Measurements from ENCODE around the gene SRL.
"Not testable (repeated sequence)": the region's sequence is repeated elsewhere in the genome, so short reads cannot be mapped to it uniquely, and the experiment has no call there.

Gene SRL

GRCh38 chr16:4158143-4159093 lies 83.5 kb downstream of the SRL start:
- Histone ChIP-seq H3K4me1 (ENCODE audit: control insufficient read depth, insufficient read depth, low read length) (no peaks in the 10 kb centered on the region), H3K9me3 (ENCODE audit: control insufficient read depth, insufficient read depth, low read depth, low read length) (no peaks in the 10 kb centered on the region)

GRCh38 chr16:4157376-4157825 lies 84.5 kb downstream of the SRL start:
- H3K36me3 ChIP-seq (ENCODE audit: control insufficient read depth, insufficient read depth, low read length): no peaks in the 10 kb centered on the region
- no peak overlapping the region for H3K27ac ChIP-seq (ENCODE audit: low read depth, low read length)
- no peaks in the 10 kb centered on the region; the same call in 1 of the 2 replicates for H3K27me3 ChIP-seq (ENCODE audit: control insufficient read depth, insufficient read depth, low read length)
- no peaks in the 10 kb centered on the region for H3K9me3 ChIP-seq (ENCODE audit: control insufficient read depth, insufficient read depth, low read depth, low read length)
- H3K4me3 ChIP-seq (ENCODE audit: low read depth, low read length): no peak overlapping the region
- H3K4me1 ChIP-seq (ENCODE audit: control insufficient read depth, insufficient read depth, low read length): no peaks in the 10 kb centered on the region
- H3K9ac ChIP-seq (ENCODE audit: low read length): no peak overlapping the region

More at GRCh38 chr16:4158143-4159093, 83.5 kb downstream of the SRL start:
- no peaks in the 10 kb centered on the region; the same call in 1 of the 2 replicates for H3K27me3 ChIP-seq (ENCODE audit: control insufficient read depth, insufficient read depth, low read length)
- no peak overlapping the region for H3K27ac ChIP-seq (ENCODE audit: low read depth, low read length)
- no peak overlapping the region for H3K9ac ChIP-seq (ENCODE audit: low read length)
- no peaks in the 10 kb centered on the region for H3K36me3 ChIP-seq (ENCODE audit: control insufficient read depth, insufficient read depth, low read length)
- H3K4me3 ChIP-seq (ENCODE audit: low read depth, low read length): no peak overlapping the region

- H3K27me3 ChIP-seq (ENCODE audit: control insufficient read depth, insufficient read depth, low read length); H3K4me3 ChIP-seq (ENCODE audit: low read depth, low read length); H3K9ac ChIP-seq (ENCODE audit: low read length); H3K4me1 ChIP-seq (ENCODE audit: control insufficient read depth, insufficient read depth, low read length); H3K9me3 ChIP-seq (ENCODE audit: control insufficient read depth, insufficient read depth, low read depth, low read length); H3K36me3 ChIP-seq (ENCODE audit: control insufficient read depth, insufficient read depth, low read length); H3K27ac ChIP-seq (ENCODE audit: low read depth, low read length): not testable (repeated sequence)
Measured at GRCh38 chr16:4156503-4156902, 85.4 kb downstream of the SRL start.

GRCh38 chr16:4153364-4153763 lies 88.5 kb downstream of the SRL start:
- H3K4me1 ChIP-seq (ENCODE audit: control insufficient read depth, insufficient read depth, low read length); H3K36me3 ChIP-seq (ENCODE audit: control insufficient read depth, insufficient read depth, low read length); H3K27me3 ChIP-seq (ENCODE audit: control insufficient read depth, insufficient read depth, low read length); H3K9ac ChIP-seq (ENCODE audit: low read length); H3K27ac ChIP-seq (ENCODE audit: low read depth, low read length); H3K4me3 ChIP-seq (ENCODE audit: low read depth, low read length); H3K9me3 ChIP-seq (ENCODE audit: control insufficient read depth, insufficient read depth, low read depth, low read length): not testable (repeated sequence)

GRCh38 chr16:4152267-4152666 lies 89.6 kb downstream of the SRL start:
- Histone ChIP-seq H3K9me3 (ENCODE audit: control insufficient read depth, insufficient read depth, low read depth, low read length) (no peaks in the 10 kb centered on the region), H3K27me3 (ENCODE audit: control insufficient read depth, insufficient read depth, low read length) (no peaks in the 10 kb centered on the region; the same call in 1 of the 2 replicates), H3K27ac (ENCODE audit: low read depth, low read length) (no peak overlapping the region), H3K9ac (ENCODE audit: low read length) (no peak overlapping the region), H3K36me3 (ENCODE audit: control insufficient read depth, insufficient read depth, low read length) (no peaks in the 10 kb centered on the region), H3K4me3 (ENCODE audit: low read depth, low read length) (no peak overlapping the region), H3K4me1 (ENCODE audit: control insufficient read depth, insufficient read depth, low read length) (no peaks in the 10 kb centered on the region)

GRCh38 chr16:4147236-4147635 lies 94.6 kb downstream of the SRL start:
- H3K4me3 ChIP-seq (ENCODE audit: low read depth, low read length): no peak overlapping the region
- H3K36me3 ChIP-seq (ENCODE audit: control insufficient read depth, insufficient read depth, low read length): no peaks in the 10 kb centered on the region
- no peaks in the 10 kb centered on the region for H3K4me1 ChIP-seq (ENCODE audit: control insufficient read depth, insufficient read depth, low read length)
- H3K27ac ChIP-seq (ENCODE audit: low read depth, low read length): no peak overlapping the region
- H3K9me3 ChIP-seq (ENCODE audit: control insufficient read depth, insufficient read depth, low read depth, low read length): no peaks in the 10 kb centered on the region
- no peak overlapping the region for H3K9ac ChIP-seq (ENCODE audit: low read length)
- no peaks in the 10 kb centered on the region for H3K27me3 ChIP-seq (ENCODE audit: control insufficient read depth, insufficient read depth, low read length)

- Histone ChIP-seq H3K9ac (ENCODE audit: low read length) (no peak overlapping the region), H3K4me3 (ENCODE audit: low read depth, low read length) (no peak overlapping the region), H3K27me3 (ENCODE audit: control insufficient read depth, insufficient read depth, low read length) (peaks cover under 1% of the 10 kb centered on the region; the same call in 1 of the 2 replicates), H3K9me3 (ENCODE audit: control insufficient read depth, insufficient read depth, low read depth, low read length) (peaks cover 13% of the 10 kb centered on the region), H3K27ac (ENCODE audit: low read depth, low read length) (no peak overlapping the region), H3K4me1 (ENCODE audit: control insufficient read depth, insufficient read depth, low read length) (no peaks in the 10 kb centered on the region), H3K36me3 (ENCODE audit: control insufficient read depth, insufficient read depth, low read length) (no peaks in the 10 kb centered on the region)
Measured at GRCh38 chr16:4142268-4142667, 99.6 kb downstream of the SRL start.

- no peak overlapping the region for H3K4me3 ChIP-seq (ENCODE audit: low read depth, low read length)
- H3K27ac ChIP-seq (ENCODE audit: low read depth, low read length): no peak overlapping the region
- no peaks in the 10 kb centered on the region for H3K4me1 ChIP-seq (ENCODE audit: control insufficient read depth, insufficient read depth, low read length)
Measured at GRCh38 chr16:4141604-4142003, 100.3 kb downstream of the SRL start.

GRCh38 chr16:4140652-4141051 lies 101.2 kb downstream of the SRL start:
- Histone ChIP-seq H3K36me3 (ENCODE audit: control insufficient read depth, insufficient read depth, low read length) (no peaks in the 10 kb centered on the region), H3K27me3 (ENCODE audit: control insufficient read depth, insufficient read depth, low read length) (peaks cover 16% of the 10 kb centered on the region), H3K9ac (ENCODE audit: low read length) (no peak overlapping the region), H3K9me3 (ENCODE audit: control insufficient read depth, insufficient read depth, low read depth, low read length) (peaks cover 13% of the 10 kb centered on the region), H3K4me1 (ENCODE audit: control insufficient read depth, insufficient read depth, low read length) (0 out of 2 replicates have a peak, but pooled peaks cover 4% of the 10 kb centered on the region), H3K27ac (ENCODE audit: low read depth, low read length) (0 out of 2 replicates have a peak overlapping the region, but pooled peaks have one; percentile 16), H3K4me3 (ENCODE audit: low read depth, low read length) (no peak overlapping the region)

More at GRCh38 chr16:4141604-4142003, 100.3 kb downstream of the SRL start:
- no peaks in the 10 kb centered on the region for H3K36me3 ChIP-seq (ENCODE audit: control insufficient read depth, insufficient read depth, low read length)
- H3K9me3 ChIP-seq (ENCODE audit: control insufficient read depth, insufficient read depth, low read depth, low read length): peaks cover 13% of the 10 kb centered on the region
- H3K27me3 ChIP-seq (ENCODE audit: control insufficient read depth, insufficient read depth, low read length): peaks cover 7% of the 10 kb centered on the region
- H3K9ac ChIP-seq (ENCODE audit: low read length): no peak overlapping the region

- Histone ChIP-seq H3K9me3 (ENCODE audit: control insufficient read depth, insufficient read depth, low read depth, low read length) (peaks cover 13% of the 10 kb centered on the region), H3K36me3 (ENCODE audit: control insufficient read depth, insufficient read depth, low read length) (no peaks in the 10 kb centered on the region), H3K4me3 (ENCODE audit: low read depth, low read length) (no peak overlapping the region), H3K27ac (ENCODE audit: low read depth, low read length) (no peak overlapping the region), H3K4me1 (ENCODE audit: control insufficient read depth, insufficient read depth, low read length) (0 out of 2 replicates have a peak, but pooled peaks cover 4% of the 10 kb centered on the region), H3K9ac (ENCODE audit: low read length) (no peak overlapping the region), H3K27me3 (ENCODE audit: control insufficient read depth, insufficient read depth, low read length) (peaks cover 23% of the 10 kb centered on the region)
Measured at GRCh38 chr16:4139968-4140367, 101.9 kb downstream of the SRL start.
